Neuronal stem cell (in vitro differentiated cells): Measurements from ENCODE around the gene RASSF8.

ENCODE experiments used
- DNase-seq: peaks from one replicate; pipeline ENCODE4 v3.0.0-alpha.2; 2013; ENCODE audit warnings: low spot score
- H2AFZ ChIP-seq: one replicate; pipeline ENCODE4 v1.6.1; 2013; ENCODE audit warnings: mild to moderate bottlenecking, low read length, inconsistent platforms
- H2AK5ac ChIP-seq: 2 replicates; pipeline ENCODE4 v1.6.1; 2013; ENCODE audit warnings: low read depth, mild to moderate bottlenecking, inconsistent platforms, low read length, moderate library complexity, mixed read lengths
- H2BK120ac ChIP-seq: 2 replicates; pipeline ENCODE4 v1.6.1; 2013; ENCODE audit warnings: low read depth, mild to moderate bottlenecking, inconsistent platforms, low read length, moderate library complexity, mixed read lengths
- H2BK12ac ChIP-seq: one replicate; pipeline ENCODE4 v1.6.1; 2013; ENCODE audit warnings: low read length, inconsistent platforms
- H2BK15ac ChIP-seq: 2 replicates; pipeline ENCODE4 v1.6.1; 2013; ENCODE audit warnings: mild to moderate bottlenecking, low read length, inconsistent platforms, mixed read lengths
- H2BK5ac ChIP-seq: one replicate; pipeline ENCODE4 v1.6.1; 2013; ENCODE audit warnings: inconsistent platforms, mild to moderate bottlenecking, low read length, moderate library complexity
- H3K14ac ChIP-seq: one replicate; pipeline ENCODE4 v1.6.1; 2013; ENCODE audit warnings: low read length, inconsistent platforms
- H3K18ac ChIP-seq: 2 replicates; pipeline ENCODE4 v1.6.1; 2013; ENCODE audit warnings: low read length, inconsistent platforms
- H3K23ac ChIP-seq: 2 replicates; pipeline ENCODE4 v1.6.1; 2013; ENCODE audit warnings: low read depth, mild to moderate bottlenecking, mixed read lengths, low read length, inconsistent platforms; ENCODE audit not compliant: poor library complexity
- H3K27ac ChIP-seq: replicated peaks from 3 replicates; pipeline ENCODE4 v1.5.1; 2013; ENCODE audit warnings: low read length, inconsistent platforms
- H3K27me3 ChIP-seq, 3 experiments: 2 replicates each; pipeline ENCODE4 v1.6.1; 2013; ENCODE audit warnings: low read length in 3 of 3, mild to moderate bottlenecking in 2 of 3, inconsistent platforms in 1 of 3, low read depth in 1 of 3, mixed read lengths in 1 of 3, moderate library complexity in 1 of 3; ENCODE audit not compliant: control insufficient read depth in 3 of 3, insufficient read depth in 3 of 3
- H3K36me3 ChIP-seq, 2 donors: replicated peaks in 1 of 2; 2 replicates each; pipeline ENCODE4 v1.6.1; 2013; ENCODE audit warnings: low read length in 2 of 2; ENCODE audit not compliant: control insufficient read depth in 2 of 2, insufficient read depth in 2 of 2
- H3K4ac ChIP-seq: 2 replicates; pipeline ENCODE4 v1.6.1; 2013; ENCODE audit warnings: inconsistent platforms, mild to moderate bottlenecking, low read length, moderate library complexity
- H3K4me1 ChIP-seq, 2 donors: 1 replicate in 1 of 2; 2 replicates in 1 of 2; pipeline ENCODE4 v1.6.1; 2013; ENCODE audit warnings: low read length in 2 of 2, low read depth in 1 of 2; ENCODE audit not compliant: control insufficient read depth in 2 of 2, insufficient read depth in 1 of 2
- H3K4me2 ChIP-seq: one replicate; pipeline ENCODE4 v1.6.1; 2013; ENCODE audit warnings: mild to moderate bottlenecking, low read length, inconsistent platforms; ENCODE audit not compliant: insufficient read depth, poor library complexity, severe bottlenecking
- H3K4me3 ChIP-seq, 2 donors: 2 replicates each; pipeline ENCODE4 v1.5.1; 2013; ENCODE audit warnings: low read length in 2 of 2, mild to moderate bottlenecking in 2 of 2, inconsistent platforms in 1 of 2, moderate library complexity in 1 of 2
- H3K79me1 ChIP-seq: one replicate; pipeline ENCODE4 v1.6.1; 2013; ENCODE audit warnings: low read depth, mild to moderate bottlenecking, inconsistent platforms, low read length, moderate library complexity
- H3K9ac ChIP-seq: one replicate; pipeline ENCODE4 v1.6.1; 2013; ENCODE audit warnings: mild to moderate bottlenecking, low read depth, low read length, inconsistent platforms; ENCODE audit not compliant: poor library complexity
- H3K9me3 ChIP-seq, 2 donors: replicated peaks in 1 of 2; 2 replicates each; pipeline versions ENCODE3 to v1.6.1; 2013; ENCODE audit warnings: low read length in 2 of 2, mild to moderate bottlenecking in 2 of 2, inconsistent platforms in 1 of 2, low read depth in 1 of 2, mixed read lengths in 1 of 2, moderate library complexity in 1 of 2; ENCODE audit not compliant: control insufficient read depth in 2 of 2, insufficient read depth in 1 of 2
- H4K8ac ChIP-seq: one replicate; pipeline ENCODE4 v1.6.1; 2013; ENCODE audit warnings: low read depth, mild to moderate bottlenecking, inconsistent platforms, low read length, moderate library complexity
- H4K91ac ChIP-seq: one replicate; pipeline ENCODE4 v1.6.1; 2013; ENCODE audit warnings: low read length, low read depth, mild to moderate bottlenecking, inconsistent platforms; ENCODE audit not compliant: poor library complexity
- WGBS, 2 donors: extraction: QIAGEN DNeasy Blood & Tissue Kit; methylation state at CpG; one replicate each; pipeline ENCODE4 v1.1.7; 2013; ENCODE audit warnings: missing lambda C conversion rate in 2 of 2, mixed read lengths in 1 of 2; ENCODE audit not compliant: insufficient read length in 2 of 2, insufficient replicate concordance in 1 of 2; ENCODE audit errors: extremely low coverage in 2 of 2; 5-methylcytosine and 5-hydroxymethylcytosine counted together

The RASSF8 gene

GRCh38 chr12:25950329-25951115 is 8.0 kb upstream of the RASSF8 start:
- no peak overlapping the region for H4K91ac ChIP-seq
- H3K27me3 ChIP-seq: no peaks in the 10 kb centered on the region
- no peak overlapping the region for H3K4me2 ChIP-seq
- no peak overlapping the region for H2BK120ac ChIP-seq
- H3K18ac ChIP-seq: no peak overlapping the region
- H2BK12ac ChIP-seq: no peak overlapping the region
- H3K36me3 ChIP-seq: peaks cover 2 to 19% of the 10 kb centered on the region in 2 donors
- no peak overlapping the region for H3K14ac ChIP-seq
- no peak overlapping the region for H4K8ac ChIP-seq
- H3K4me3 ChIP-seq: no peak overlapping the region
- DNase-seq: no peak
- H3K9ac ChIP-seq: no peak overlapping the region
- no peak overlapping the region for H2BK15ac ChIP-seq
- H2BK5ac ChIP-seq: no peak overlapping the region
- H3K23ac ChIP-seq: no peak overlapping the region
- no CpG with 5 or more reads among the region's 6 CpGs for WGBS, 2 donors
- no peak overlapping the region for H3K27ac ChIP-seq
- H2AK5ac ChIP-seq: no peak overlapping the region
- no peak overlapping the region for H2AFZ ChIP-seq
- H3K4ac ChIP-seq: no peak overlapping the region
- no peaks in the 10 kb centered on the region for H3K79me1 ChIP-seq
- no peaks in the 10 kb centered on the region for H3K9me3 ChIP-seq
- H3K4me1 ChIP-seq: no peaks in the 10 kb centered on the region

DNA sequence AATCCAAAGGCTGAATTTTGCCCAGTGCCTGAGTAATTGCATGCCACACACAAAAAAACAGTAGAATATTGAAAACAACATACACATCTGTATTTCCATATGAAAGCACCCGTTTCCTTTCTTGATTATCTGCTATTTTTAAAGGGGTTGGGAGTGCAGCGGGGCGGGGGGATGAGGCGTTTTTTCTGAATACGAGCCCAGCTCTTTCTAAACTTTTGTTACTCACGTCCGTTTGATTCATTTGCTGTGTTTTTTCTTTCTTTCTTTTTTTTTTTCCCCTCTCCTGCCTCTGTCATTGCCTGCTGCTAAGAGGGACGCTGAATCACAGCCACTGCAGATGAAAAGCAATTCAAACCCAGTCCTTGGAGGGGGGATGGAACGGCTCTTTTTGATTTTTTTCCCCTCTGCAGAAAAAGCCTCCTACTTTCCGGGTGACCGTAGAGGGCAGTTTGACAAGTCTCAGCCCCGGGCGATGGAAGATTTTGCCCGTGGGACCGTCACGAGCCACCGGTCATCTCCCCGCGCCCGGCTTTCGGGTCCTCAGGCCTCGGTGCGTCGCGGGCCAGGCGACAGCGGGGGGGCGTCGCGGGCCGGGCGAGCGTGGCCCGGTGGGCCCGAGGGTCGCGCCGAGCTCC is 572 bp upstream of the RASSF8 start:
- no peak overlapping the region for H4K91ac ChIP-seq
- peak overlapping the region; percentile 66 for H3K4me2 ChIP-seq
- H3K4ac ChIP-seq: no peak overlapping the region
- no peak overlapping the region for H2AK5ac ChIP-seq
- H3K36me3 ChIP-seq: peaks cover 3 to 24% of the 10 kb centered on the region in 2 donors
- DNase-seq: no peak
- H3K14ac ChIP-seq: no peak overlapping the region
- peak overlapping the region; percentile 81 to 93 for H3K4me3 ChIP-seq
- H4K8ac ChIP-seq: no peak overlapping the region
- H3K9ac ChIP-seq: peak overlapping the region; percentile 91
- H3K9me3 ChIP-seq: peaks cover under 1 to 2% of the 10 kb centered on the region in 2 donors
- no peak overlapping the region for H2BK12ac ChIP-seq
- no CpG with 5 or more reads among the region's 38 CpGs for WGBS, 2 donors
- peak overlapping the region; percentile 99 for H2AFZ ChIP-seq
- no peaks in the 10 kb centered on the region for H3K27me3 ChIP-seq
- peak overlapping the region; percentile 95 for H3K27ac ChIP-seq
- H2BK5ac ChIP-seq: peak overlapping the region; percentile 76
- H3K79me1 ChIP-seq: no peaks in the 10 kb centered on the region
- H2BK120ac ChIP-seq: no peak overlapping the region
- peaks cover 7 to 8% of the 10 kb centered on the region in 2 donors for H3K4me1 ChIP-seq
- no peak overlapping the region for H2BK15ac ChIP-seq
- H3K18ac ChIP-seq: peak overlapping the region; percentile 96
- no peak overlapping the region for H3K23ac ChIP-seq

GRCh38 chr12:25959071-25959961 is 834 bp downstream of the RASSF8 start:
- no peak overlapping the region for H2BK120ac ChIP-seq
- no CpG with 5 or more reads among the region's 57 CpGs for whole genome bisulfite sequencing, 2 donors
- H3K4me2 ChIP-seq: peak overlapping the region; percentile 72
- peak overlapping the region; percentile 92 for H2AFZ ChIP-seq
- H2AK5ac ChIP-seq: no peak overlapping the region
- peak overlapping the region; percentile 72 for H2BK15ac ChIP-seq
- no peaks in the 10 kb centered on the region for H3K27me3 ChIP-seq
- no peaks in the 10 kb centered on the region for H3K79me1 ChIP-seq
- peaks cover 4 to 13% of the 10 kb centered on the region in 2 donors for H3K9me3 ChIP-seq
- peak overlapping the region; percentile 27 for H3K23ac ChIP-seq
- no peak overlapping the region for H2BK5ac ChIP-seq
- H3K9ac ChIP-seq: peak overlapping the region; percentile 96
- H3K4ac ChIP-seq: peak overlapping the region; percentile 41
- H3K27ac ChIP-seq: peak overlapping the region; percentile 89
- H4K8ac ChIP-seq: no peak overlapping the region
- H3K18ac ChIP-seq: peak overlapping the region; percentile 92
- H3K36me3 ChIP-seq: peaks cover 4 to 29% of the 10 kb centered on the region in 2 donors
- no peak overlapping the region for H2BK12ac ChIP-seq
- H3K4me3 ChIP-seq: peak overlapping the region; percentile 93 to 98
- DNase-seq: no peak
- no peak overlapping the region for H3K14ac ChIP-seq
- H4K91ac ChIP-seq: no peak overlapping the region
- H3K4me1 ChIP-seq: peaks cover 7 to 8% of the 10 kb centered on the region in 2 donors
